ENCODE results near the gene ARHGAP1. TPM values are rescaled to one million over a fixed set of nuclear protein-coding genes. Genes with fewer than 3 reads are reported as not detected.

Gene ARHGAP1
- total RNA-seq, 3 donors from 2014 or later = 76.4 to 95.2 (median 90.6) TPM

DNA sequence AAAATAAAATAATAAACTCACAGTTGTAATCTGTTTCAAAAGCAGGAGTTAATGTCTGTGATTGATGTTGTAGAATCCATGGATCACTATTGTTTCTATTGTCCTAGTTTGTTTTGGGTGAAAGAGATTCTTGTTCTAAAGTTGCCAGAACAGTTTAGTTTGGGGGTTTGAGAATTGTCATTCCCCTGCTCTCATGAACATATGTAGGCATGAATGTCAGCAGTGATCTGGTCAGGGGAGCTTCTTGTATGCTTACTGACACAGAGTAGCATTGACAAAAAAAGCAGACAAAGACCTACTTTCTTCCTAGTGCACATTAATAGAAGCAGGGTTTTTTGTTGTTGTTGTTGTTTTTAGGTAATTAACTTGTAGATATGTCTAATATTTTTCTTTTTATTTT is 38.6 kb downstream of the ARHGAP1 start:
- no peak for TF ChIP-seq CTCF (IDR thresholded peaks at IDR 0.05)
- Histone ChIP-seq H3K9me3 (no peaks in the 10 kb centered on the region), H3K36me3 (ENCODE audit: low read depth) (peaks cover 5% of the 10 kb centered on the region), H3K4me3 (no peak overlapping the region), H3K4me1 (ENCODE audit: low read depth) (no peaks in the 10 kb centered on the region)
- no peak for ATAC-seq
- no peak for DNase-seq
- intact Hi-C loops (cut with DNase I, micrococcal nuclease) = no loop called here

- DNase-seq = no peak
- no peak for TF ChIP-seq CTCF (IDR thresholded peaks at IDR 0.05)
- intact Hi-C loops (cut with DNase I, micrococcal nuclease) = no loop called here
- ATAC-seq = no peak
- H3K4me1 ChIP-seq (ENCODE audit: low read depth) = no peaks in the 10 kb centered on the region
- H3K4me3 ChIP-seq = no peak overlapping the region
- peaks cover 11% of the 10 kb centered on the region for H3K36me3 ChIP-seq (ENCODE audit: low read depth)
- no peaks in the 10 kb centered on the region for H3K9me3 ChIP-seq
Observed at GRCh38 chr11:46659908-46660307, 40.5 kb downstream of the ARHGAP1 start.

DNA sequence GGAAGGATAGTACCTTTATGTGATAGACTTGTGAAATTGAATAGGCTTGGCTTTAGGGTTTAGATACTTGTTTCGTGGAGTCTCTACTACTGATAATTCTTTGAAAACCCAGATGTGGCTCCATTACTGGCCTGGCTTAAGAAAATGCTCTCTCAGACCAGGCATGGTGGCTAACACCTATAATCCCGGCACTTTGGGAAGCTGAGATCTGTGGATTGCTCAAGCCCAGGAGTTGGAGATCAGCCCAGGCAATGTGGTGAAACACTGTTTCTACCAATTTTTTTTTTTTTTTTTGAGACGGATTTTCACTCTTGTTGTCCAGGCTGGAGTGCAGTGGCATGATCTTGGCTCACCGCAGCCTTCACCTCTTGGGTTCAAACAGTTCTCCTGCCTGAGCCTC is 42.2 kb downstream of the ARHGAP1 start:
- no peak for ATAC-seq
- intact Hi-C loops (cut with DNase I, micrococcal nuclease) = no loop called here
- no peak for DNase-seq
- Histone ChIP-seq H3K36me3 (ENCODE audit: low read depth) (peaks cover 12% of the 10 kb centered on the region), H3K4me1 (ENCODE audit: low read depth) (no peaks in the 10 kb centered on the region), H3K4me3 (no peak overlapping the region), H3K9me3 (no peaks in the 10 kb centered on the region)
- no peak for TF ChIP-seq CTCF (IDR thresholded peaks at IDR 0.05)

DNA sequence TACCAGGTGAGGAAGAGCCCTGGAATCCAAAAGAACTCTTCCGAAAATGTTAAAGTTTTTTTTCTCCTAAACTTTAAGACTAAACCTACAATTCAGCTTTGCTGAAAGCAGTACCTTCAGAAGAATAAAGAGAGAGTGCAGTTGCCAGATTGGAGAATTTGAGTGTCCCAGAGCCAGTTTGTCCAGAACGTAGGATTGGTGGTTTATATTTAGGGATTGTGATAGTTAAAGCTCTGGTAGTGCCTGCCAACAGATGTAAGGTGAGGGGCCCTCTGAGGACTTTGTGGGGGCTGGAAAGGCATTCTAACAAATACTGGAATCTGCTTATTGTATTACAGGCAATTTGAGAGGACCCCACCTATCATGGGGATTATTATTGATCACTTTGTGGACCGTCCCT is 43.2 kb downstream of the ARHGAP1 start:
- Histone ChIP-seq H3K4me3 (no peak overlapping the region), H3K9me3 (no peaks in the 10 kb centered on the region), H3K4me1 (ENCODE audit: low read depth) (no peaks in the 10 kb centered on the region), H3K36me3 (ENCODE audit: low read depth) (peaks cover 12% of the 10 kb centered on the region)
- intact Hi-C loops (cut with DNase I, micrococcal nuclease) = no loop called here
- no peak for ATAC-seq
- no peak for DNase-seq
- no peak for TF ChIP-seq CTCF (IDR thresholded peaks at IDR 0.05)

DNA sequence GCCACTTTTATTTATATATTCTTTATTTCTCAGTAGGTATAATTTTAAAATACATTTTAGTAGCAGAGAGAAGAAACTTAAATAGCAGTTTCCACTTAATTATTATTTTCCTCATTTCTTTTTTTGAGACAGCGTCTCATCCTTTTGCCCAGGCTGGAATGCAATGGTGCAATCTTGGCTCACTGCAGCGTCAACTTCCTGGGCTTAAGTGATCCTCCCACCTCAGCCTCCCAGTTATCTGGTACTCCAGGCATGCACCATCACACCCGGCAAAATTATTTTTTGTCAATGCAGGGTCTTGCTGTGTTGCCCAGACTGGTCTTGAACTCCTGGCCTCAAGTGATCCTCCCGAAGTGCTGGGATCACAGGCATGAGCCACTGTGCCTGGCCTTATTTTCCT is 44.8 kb downstream of the ARHGAP1 start:
- no peaks in the 10 kb centered on the region for H3K4me1 ChIP-seq (ENCODE audit: low read depth)
- TF ChIP-seq CTCF (IDR thresholded peaks at IDR 0.05) = no peak
- DNase-seq (no peak), ATAC-seq (no peak)
- intact Hi-C loops (cut with DNase I, micrococcal nuclease) = no loop called here
- no peak overlapping the region for H3K4me3 ChIP-seq
- peaks cover 12% of the 10 kb centered on the region for H3K36me3 ChIP-seq (ENCODE audit: low read depth)
- no peaks in the 10 kb centered on the region for H3K9me3 ChIP-seq

DNA sequence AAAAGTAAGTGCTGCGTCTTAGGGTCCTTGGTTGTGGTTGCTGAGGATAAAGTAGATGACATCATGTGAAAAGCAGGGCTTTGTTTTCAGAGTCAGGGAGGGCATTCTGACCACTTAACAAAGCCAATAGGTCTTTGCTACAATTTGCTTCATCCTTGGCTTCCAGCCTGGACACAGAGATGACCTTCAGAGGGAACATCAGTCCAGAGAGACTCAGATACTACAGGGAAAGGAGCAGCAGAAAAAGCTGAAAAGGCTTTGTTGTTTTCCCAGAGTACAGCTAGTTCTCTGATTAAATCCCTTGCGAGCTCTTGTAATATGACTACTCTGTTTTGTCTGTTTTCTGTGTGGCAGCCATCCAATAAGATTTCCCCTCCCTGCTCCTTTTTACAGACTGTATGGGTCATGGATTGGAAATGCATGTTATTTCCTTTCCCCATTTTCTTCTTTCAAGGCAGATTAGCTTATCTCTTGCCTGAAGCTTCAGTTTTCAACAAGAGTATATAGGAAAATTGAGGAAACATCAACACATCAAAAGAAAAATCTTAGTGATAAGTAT is 51.2 kb downstream of the ARHGAP1 start:
- intact Hi-C loops (cut with DNase I, micrococcal nuclease) = no loop called here
- H3K4me1 ChIP-seq (ENCODE audit: low read depth) = no peaks in the 10 kb centered on the region
- H3K36me3 ChIP-seq (ENCODE audit: low read depth) = peaks cover 9% of the 10 kb centered on the region
- ATAC-seq (peak; percentile 31), DNase-seq (peak in 1 of 3 donors; percentile 20)
- no peak for TF ChIP-seq CTCF (IDR thresholded peaks at IDR 0.05)
- no peaks in the 10 kb centered on the region for H3K9me3 ChIP-seq
- no peak overlapping the region for H3K4me3 ChIP-seq
